PFSK-1 (cell line): ENCODE data around the gene SLC9A9.

ENCODE experiments used
- FOXP2 ChIP-seq: optimal IDR thresholded peaks from 2 replicates; pipeline ENCODE3; 2011; ENCODE audit warnings: borderline replicate concordance, control low read depth, inconsistent platforms; ENCODE audit not compliant: insufficient read depth; ENCODE audit errors: extremely low read length, extremely low read depth
- POLR2AphosphoS5 ChIP-seq: IDR thresholded peaks from 2 replicates; pipeline ENCODE4 v1.6.1; 2012; ENCODE audit warnings: low read depth, mild to moderate bottlenecking, control low read depth, low read length, moderate library complexity
- SIN3A ChIP-seq: IDR thresholded peaks from 2 replicates; pipeline ENCODE4 v1.6.1; 2012; ENCODE audit warnings: mild to moderate bottlenecking, low read length, moderate library complexity, borderline replicate concordance; ENCODE audit not compliant: insufficient read depth
- TAF1 ChIP-seq: IDR thresholded peaks from 2 replicates; pipeline ENCODE4 v1.6.1; 2012; ENCODE audit warnings: low read length, control low read depth, borderline replicate concordance; ENCODE audit not compliant: insufficient read depth
- TF ChIP-seq, protein P1 (sequence below), 2 experiments: IDR thresholded peaks; 2 replicates each; pipeline versions ENCODE4 v1.6.1 to v1.8.0; 2011 to 2012; ENCODE audit warnings: low read depth in 2 of 2, low read length in 2 of 2, control low read depth in 1 of 2, inconsistent platforms in 1 of 2, mild to moderate bottlenecking in 1 of 2, moderate library complexity in 1 of 2; ENCODE audit not compliant: insufficient read depth in 1 of 2

SLC9A9 gene

DNA sequence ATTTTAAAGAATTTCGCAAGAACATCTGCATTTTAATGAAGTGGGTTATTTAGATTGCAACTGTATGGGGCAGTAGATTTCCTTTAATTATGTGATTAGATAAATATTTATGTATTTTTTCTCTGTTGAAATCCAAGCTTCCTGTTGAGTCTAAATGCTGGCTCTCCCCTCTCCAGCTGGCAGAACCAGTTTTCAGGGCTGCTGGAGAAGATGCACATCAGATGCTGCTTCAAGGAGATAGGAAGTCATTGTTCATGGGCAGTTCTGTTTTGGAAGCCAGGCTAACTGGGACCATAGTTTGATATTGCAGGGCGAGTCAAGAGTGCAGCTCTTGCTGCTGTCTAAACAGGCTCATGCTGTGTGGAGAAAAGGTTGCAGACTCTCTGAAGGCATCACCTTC is 97.4 kb downstream of the SLC9A9 start:
- TF ChIP-seq SIN3A (no peak), TAF1 (no peak), FOXP2 (no peak), POLR2AphosphoS5 (no peak)
- TF ChIP-seq, protein P1, sequence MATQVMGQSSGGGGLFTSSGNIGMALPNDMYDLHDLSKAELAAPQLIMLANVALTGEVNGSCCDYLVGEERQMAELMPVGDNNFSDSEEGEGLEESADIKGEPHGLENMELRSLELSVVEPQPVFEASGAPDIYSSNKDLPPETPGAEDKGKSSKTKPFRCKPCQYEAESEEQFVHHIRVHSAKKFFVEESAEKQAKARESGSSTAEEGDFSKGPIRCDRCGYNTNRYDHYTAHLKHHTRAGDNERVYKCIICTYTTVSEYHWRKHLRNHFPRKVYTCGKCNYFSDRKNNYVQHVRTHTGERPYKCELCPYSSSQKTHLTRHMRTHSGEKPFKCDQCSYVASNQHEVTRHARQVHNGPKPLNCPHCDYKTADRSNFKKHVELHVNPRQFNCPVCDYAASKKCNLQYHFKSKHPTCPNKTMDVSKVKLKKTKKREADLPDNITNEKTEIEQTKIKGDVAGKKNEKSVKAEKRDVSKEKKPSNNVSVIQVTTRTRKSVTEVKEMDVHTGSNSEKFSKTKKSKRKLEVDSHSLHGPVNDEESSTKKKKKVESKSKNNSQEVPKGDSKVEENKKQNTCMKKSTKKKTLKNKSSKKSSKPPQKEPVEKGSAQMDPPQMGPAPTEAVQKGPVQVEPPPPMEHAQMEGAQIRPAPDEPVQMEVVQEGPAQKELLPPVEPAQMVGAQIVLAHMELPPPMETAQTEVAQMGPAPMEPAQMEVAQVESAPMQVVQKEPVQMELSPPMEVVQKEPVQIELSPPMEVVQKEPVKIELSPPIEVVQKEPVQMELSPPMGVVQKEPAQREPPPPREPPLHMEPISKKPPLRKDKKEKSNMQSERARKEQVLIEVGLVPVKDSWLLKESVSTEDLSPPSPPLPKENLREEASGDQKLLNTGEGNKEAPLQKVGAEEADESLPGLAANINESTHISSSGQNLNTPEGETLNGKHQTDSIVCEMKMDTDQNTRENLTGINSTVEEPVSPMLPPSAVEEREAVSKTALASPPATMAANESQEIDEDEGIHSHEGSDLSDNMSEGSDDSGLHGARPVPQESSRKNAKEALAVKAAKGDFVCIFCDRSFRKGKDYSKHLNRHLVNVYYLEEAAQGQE (IDR thresholded peaks at IDR 0.05; ENCODE audit: insufficient read depth in 1 of 2, low read depth in 2 of 2, low read length in 2 of 2): no peak

DNA sequence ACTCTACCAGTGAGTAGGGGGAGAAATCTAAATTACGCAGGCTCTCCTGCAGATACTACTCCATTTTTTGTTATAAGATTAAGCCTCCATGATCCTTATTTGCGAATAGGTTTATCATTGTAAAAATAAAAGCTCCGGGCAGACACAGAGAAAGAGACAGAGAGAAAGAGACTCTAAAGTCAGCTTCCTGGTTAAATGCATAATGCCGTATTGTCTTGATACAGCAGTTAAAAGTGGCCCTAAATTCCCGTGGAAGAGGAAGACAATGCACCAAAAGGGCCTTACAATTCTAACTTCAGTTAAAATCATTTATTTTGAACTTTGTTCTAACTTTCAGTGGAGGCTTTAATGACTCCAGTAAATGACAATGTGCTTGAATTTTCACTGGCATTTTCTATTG is 98.3 kb downstream of the SLC9A9 start:
- TF ChIP-seq, protein P1 (IDR thresholded peaks at IDR 0.05; ENCODE audit: insufficient read depth in 1 of 2, low read depth in 2 of 2, low read length in 2 of 2): no peak
- no peak for TF ChIP-seq TAF1
- no peak for TF ChIP-seq FOXP2
- no peak for TF ChIP-seq POLR2AphosphoS5
- TF ChIP-seq SIN3A: no peak

DNA sequence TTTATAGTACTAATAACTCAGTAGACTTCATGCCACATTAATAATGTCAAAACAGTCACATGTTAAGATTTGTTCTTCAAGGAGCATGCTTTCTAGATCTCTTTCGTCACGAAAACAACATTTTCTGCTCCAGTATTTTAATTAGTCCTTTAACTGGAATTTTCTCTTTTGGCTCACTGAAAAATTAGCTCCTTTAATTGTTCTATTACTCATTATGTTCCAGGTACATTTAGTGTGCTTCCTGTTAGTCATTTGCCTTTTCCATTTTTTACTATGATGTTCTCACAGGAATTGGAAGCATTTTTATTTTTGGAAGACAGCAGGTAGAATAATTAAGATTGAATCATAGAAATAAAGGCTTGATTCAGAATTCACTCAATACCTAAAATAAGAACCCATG is 111.2 kb downstream of the SLC9A9 start:
- no peak for TF ChIP-seq POLR2AphosphoS5
- TF ChIP-seq FOXP2: no peak
- TF ChIP-seq, protein P1 (IDR thresholded peaks at IDR 0.05; ENCODE audit: insufficient read depth in 1 of 2, low read depth in 2 of 2, low read length in 2 of 2): no peak
- TF ChIP-seq TAF1: no peak
- no peak for TF ChIP-seq SIN3A

DNA sequence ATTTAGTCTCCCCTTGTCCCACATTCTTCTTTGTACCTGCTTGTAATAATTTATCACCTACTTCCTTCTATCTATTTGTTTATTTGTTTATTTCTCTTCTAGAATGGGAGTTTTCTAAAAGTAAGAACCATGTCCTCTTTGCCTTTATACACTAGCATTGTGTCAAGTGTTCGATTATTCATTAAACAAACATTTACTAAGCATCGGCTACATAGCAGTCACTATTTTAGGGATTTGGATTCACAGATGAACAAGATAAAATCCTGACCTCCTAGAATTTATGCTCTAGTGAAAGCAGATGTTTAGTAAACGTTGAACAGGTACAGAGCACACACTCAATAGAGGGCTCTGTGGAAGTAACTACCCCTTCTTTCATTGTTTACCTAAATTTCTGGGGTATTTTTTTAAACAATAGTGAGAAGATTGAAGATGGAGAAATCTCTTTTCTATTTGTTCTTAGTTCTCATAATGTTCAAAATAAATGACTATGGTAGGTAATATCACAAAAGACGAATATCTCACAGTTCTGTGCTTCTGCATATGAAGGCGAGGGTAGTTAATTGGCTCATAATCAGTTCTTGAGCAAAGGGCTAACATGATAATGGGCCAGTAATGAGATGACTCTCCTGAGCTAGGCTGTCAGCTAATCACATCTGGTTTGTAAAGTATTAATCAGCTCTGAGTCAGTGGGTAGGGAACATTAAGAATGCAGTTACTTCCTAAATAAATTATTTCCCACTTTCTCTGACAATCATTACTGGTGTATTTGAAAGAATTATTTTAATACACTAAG is 111.9 kb downstream of the SLC9A9 start:
- TF ChIP-seq POLR2AphosphoS5 (no peak), TAF1 (no peak), SIN3A (no peak), FOXP2 (no peak)
- TF ChIP-seq, protein P1 (IDR thresholded peaks at IDR 0.05; ENCODE audit: insufficient read depth in 1 of 2, low read depth in 2 of 2, low read length in 2 of 2): no peak
